GM18951 (cell line): ENCODE data around the gene IGF2R.

Experiments used
- POLR2A ChIP-seq: IDR thresholded peaks from 4 replicates; pipeline ENCODE4 v1.6.1; 2011; ENCODE audit warnings: mild to moderate bottlenecking; ENCODE audit not compliant: insufficient read length, insufficient read depth; ENCODE audit errors: extremely low read depth
- in situ Hi-C: fragments of 300-500 bp; cut with MboI; formaldehyde crosslinking; loops from one replicate; pipeline ENCODE4 v1.12.0; 2022; ENCODE audit warnings: low sequenced_read_pairs, mixed read lengths, inconsistent platforms; ENCODE audit not compliant: unreplicated experiment

Gene IGF2R

DNA sequence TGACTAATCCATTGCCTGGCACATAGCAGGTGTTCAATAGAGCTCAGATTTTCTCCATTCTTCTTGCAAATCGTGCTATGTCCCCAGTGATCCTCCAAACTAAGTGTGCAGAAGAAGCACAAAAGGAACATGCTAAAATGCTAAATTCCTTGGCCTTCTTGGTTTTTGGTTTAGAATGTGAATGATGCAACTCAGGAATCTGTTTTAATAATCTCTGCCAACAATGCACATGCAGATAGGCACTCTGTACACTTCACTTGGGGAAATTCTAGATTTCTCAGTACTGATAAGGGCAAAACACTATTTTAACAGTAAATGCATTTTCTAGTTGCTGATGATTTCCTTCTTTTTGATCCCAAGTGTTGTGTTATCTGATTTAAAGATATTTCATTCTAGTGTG lies 188.0 kb downstream of the IGF2R start:
- in situ Hi-C loops, result no loop called here
- no peak for TF ChIP-seq POLR2A

- no peak for TF ChIP-seq POLR2A
- in situ Hi-C loops, result no loop called here
Observed at GRCh38 chr6:160160450-160160849, 191.6 kb downstream of the IGF2R start.
